CD4-positive, alpha-beta T cell treated with Interleukin-12 subunit alpha and Interleukin-12 subunit beta, for 1 hour (primary cell): ENCODE data around the gene JADE2.
"Not testable (repeated sequence)": the region's sequence is repeated elsewhere in the genome, so short reads cannot be mapped to it uniquely, and the experiment has no call there.

Experiments
- DNase-seq: peaks from one replicate; pipeline ENCODE4 v3.0.0-alpha.2; 2020

Gene JADE2

DNA sequence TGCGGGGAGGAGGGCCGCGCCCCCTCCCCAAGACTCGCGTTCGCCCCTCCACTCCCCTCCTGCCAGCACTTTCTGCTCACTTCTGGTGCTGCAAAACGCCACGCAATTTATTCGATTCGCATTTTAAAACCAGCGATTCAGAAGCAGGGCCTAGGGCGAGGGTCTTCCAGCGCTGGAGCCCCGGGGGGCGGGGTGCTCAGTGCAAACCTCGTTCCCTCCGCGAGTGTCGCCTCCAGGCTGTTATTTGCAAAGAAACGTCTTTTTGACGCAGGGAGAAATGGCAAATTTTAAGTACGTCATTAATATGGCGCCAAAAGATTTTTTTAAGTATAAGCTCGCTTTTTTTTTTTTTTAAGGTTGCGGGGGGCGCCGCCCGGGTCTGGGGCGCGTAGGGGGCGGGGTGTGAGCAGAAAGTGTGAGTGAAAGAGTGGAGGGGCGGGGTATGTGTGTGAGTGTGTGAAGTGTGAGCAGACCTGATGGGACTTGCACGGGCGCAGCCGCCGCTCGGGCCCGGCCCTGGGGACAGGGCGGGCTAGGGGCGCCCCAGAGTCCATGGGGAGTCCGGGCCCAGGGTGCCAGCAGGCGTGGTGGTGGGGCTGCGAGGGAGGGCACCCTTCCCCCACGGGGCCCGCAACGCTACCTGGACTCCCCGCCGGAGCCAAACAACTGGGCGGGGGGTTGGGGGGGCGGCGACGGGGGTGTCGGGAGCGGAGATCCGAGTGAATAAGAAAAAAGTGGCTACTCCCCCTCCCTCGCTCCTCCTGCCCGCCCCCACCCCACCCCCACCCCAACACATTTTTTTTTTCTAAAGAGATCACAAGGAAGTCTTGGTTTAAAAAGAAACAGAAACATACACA is at the start of gene JADE2:
Gene JADE2 (plus strand): TSS at position 845 of the 857 bp plus-strand sequence. CDS start 10,188 bp downstream, outside the sequence.
- peak; percentile 90 for DNase-seq

- no peak for DNase-seq
Observed at GRCh38 chr5:134477462-134478245, 47.8 kb upstream of the JADE2 start.

DNA sequence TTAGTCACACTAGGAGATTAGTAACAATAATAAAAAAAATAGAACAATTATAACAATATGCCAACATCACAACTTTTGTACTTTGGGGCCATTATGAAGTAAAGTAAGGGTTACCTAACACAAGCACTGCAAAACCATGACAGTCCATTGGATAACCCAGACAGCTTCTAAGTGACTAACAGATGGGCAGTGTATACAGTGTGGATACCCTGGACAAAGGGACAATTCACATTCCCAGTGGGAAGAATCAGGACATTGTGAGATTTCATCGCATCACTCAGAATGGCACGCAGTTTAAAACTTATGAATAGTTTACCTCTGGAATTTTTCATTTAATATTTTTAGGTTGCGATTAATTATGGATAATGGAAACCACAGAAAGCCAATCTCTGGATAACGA is 45.6 kb upstream of the JADE2 start:
- no peak for DNase-seq

DNA sequence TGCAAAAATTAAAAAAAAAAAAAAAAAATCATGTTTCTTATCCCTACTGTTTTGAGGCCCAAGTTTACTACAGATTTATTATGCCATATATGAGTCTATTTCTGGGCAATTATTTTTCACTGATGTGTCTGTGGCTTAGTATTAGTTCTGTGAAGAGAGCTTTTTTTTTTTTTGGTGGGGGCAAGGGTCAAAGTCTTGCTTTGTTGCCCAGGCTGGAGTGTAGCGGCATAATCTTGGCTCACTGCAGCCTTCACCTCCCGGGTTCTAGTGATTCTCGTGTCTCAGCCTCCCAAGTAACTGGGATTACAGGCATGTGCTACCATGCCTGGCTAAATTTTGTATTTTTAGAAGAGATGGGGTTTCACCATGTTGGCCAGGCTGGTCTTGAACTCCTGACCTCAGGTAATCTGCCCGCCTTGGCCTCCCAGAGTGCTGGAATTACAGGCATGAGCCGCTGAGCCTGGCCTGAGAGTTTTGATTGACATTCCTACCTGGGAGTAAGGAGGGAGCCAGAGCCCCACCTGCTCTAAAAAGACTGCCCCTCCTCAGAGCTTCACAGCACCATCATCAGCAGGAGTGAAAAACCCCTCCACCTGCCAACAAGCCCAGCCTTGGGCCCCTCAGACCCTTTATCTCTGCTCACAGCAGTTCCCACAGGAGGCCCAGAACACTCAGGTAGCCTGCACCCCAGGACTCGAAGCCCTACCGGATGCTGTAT is 36.1 kb upstream of the JADE2 start:
- DNase-seq: no peak

- DNase-seq: no peak
Observed at GRCh38 chr5:134490255-134490924, 35.1 kb upstream of the JADE2 start.

- DNase-seq: no peak
Observed at GRCh38 chr5:134490925-134491271, 34.6 kb upstream of the JADE2 start.

- no peak for DNase-seq
Observed at GRCh38 chr5:134491841-134492442, 33.5 kb upstream of the JADE2 start.

DNA sequence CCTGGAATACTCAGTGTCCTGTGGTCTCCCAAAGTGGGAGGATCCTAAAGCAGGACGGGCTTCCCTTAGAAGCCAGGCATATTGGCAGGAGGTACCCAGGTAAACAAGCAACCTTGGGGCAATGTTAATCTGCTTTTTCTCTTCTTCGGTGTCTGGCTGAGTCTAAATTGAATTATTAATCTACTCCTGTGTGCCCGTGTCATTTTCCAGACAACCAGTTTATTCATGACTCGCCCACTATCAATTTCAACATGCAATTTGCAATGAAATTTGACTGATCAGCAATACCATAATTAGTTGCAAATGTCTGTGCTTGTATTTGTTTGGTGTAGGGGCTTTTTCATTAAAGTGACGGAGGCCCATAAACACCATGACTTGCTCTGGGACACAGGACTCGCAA is 32.9 kb upstream of the JADE2 start:
- no peak for DNase-seq

GRCh38 chr5:134493461-134494055 is 31.9 kb upstream of the JADE2 start:
- no peak for DNase-seq

- DNase-seq: no peak
Observed at GRCh38 chr5:134494780-134495179, 30.7 kb upstream of the JADE2 start.

GRCh38 chr5:134499905-134500304 is 25.6 kb upstream of the JADE2 start:
- DNase-seq: not testable (repeated sequence)

GRCh38 chr5:134500699-134501430 is 24.6 kb upstream of the JADE2 start:
- DNase-seq: no peak

GRCh38 chr5:134502259-134502658 is 23.2 kb upstream of the JADE2 start:
- DNase-seq: no peak

DNA sequence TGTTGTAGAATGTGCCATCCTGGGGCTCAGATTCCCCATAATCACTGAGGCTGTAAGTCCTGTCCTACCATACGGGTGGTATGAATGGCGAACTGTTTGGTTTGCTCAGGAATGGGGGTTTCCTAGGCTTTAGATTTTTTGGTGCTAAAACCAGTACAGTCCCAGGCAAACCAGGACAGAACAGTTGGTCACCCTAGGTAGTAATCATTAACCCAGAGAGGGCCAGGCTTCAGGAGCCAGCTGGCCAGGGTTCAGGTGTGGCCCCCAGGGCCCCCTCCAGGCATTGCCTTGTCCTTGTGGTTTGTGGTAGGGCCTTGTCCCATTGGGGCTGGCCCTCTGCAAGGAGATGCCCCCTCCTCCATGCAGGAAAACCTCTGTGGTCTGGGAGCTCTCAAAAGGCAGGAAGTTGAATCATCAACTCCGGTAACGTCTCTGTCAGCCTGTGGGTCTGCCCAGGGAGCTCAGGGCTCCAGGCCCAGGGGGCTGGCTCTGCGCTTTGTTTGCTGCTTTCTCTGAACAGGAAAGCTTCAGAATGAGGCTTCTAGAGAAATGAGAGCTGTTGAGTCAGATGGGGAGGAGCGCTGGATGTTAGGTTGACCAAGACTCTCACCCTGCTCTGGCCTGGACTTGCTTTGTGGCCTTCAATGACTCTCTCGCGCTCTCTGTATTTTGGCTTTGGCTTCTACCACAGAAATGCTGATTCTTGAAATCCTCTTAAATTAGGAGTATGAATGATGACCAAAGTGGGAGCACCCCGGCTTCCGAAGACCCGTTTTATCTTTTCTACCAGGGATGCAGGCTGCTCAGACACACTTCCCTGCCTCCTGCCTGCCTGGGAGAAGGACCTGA is 22.2 kb upstream of the JADE2 start:
- DNase-seq: peak; percentile 57

- no peak for DNase-seq
Observed at GRCh38 chr5:134503937-134504437, 21.5 kb upstream of the JADE2 start.

- no peak for DNase-seq
Observed at GRCh38 chr5:134504629-134505300, 20.7 kb upstream of the JADE2 start.

DNA sequence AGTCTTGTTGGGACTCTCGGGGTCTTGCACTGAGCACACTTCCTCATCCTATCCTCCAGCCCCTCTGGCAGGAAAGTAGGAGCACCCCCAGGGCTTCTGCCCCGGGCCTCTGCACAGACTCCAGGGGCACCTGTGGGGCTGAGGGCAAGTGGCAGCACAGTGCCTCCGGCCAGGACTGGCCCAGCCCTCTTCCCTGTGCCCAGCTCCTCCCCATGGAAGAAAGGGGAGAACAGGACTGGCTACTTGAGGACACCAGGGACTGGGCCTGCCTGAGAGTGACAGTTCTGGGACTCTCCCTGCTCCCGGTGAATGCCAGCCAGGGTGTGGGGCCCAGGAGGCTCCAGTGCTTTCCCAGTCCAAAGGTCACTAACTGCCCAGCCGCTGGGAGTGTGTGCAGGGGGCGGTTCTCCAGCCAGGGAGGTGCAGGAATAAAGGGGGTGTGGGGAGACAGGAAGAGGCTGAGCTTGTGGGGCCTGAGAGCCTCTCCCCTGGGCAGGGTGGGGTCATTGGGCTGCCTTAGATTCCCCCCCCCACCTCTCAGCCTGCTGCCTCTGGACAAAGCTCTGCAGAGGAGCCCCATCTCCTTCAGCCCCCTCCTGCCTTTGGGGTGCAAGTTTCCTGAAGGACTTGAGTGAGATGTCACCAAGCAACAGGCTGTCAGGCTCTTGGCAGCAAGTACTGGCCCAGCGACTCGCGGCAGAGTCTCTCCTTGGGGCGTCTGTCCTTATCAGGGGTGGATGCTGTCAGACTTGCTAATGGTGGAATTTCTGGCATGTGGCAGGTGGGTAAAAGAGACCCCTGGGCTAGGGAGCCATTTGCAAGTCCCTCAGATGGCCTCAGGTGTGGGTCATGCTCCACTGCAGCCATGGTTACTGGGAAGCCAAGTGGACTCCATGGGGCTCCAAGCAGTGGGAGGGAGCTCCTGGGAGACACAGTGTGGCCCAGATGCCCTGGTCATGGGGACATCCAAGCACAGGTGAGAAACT is 19.1 kb upstream of the JADE2 start:
- DNase-seq: no peak

- DNase-seq: no peak
Observed at GRCh38 chr5:134507452-134507851, 18.0 kb upstream of the JADE2 start.
